ENCODE results near the gene SLC18A2.
A peak's percentile ranks its signal among the peaks of the same experiment; 100 is the strongest.

SLC18A2 gene

GRCh38 chr10:117239051-117239450, 1.9 kb upstream of the SLC18A2 start:
- no peak for TF ChIP-seq SUZ12 (IDR thresholded peaks at IDR 0.05; ENCODE audit: extremely low read depth, insufficient read depth, insufficient read length)
- no peak for TF ChIP-seq YY1 (IDR thresholded peaks at IDR 0.05; ENCODE audit: insufficient read depth, insufficient read length)
- Histone ChIP-seq H3K4me1 (ENCODE audit: insufficient read depth, insufficient read length) (peaks cover 4% of the 10 kb centered on the region), H3K36me3 (ENCODE audit: insufficient read depth, insufficient read length, low read length) (no peaks in the 10 kb centered on the region), H3K9ac (ENCODE audit: insufficient read length, low read depth) (no peak overlapping the region), H3K9me3 (ENCODE audit: insufficient read depth, low read length) (no peaks in the 10 kb centered on the region), H3K4me3 (ENCODE audit: insufficient read length, low read depth) (no peak overlapping the region), H3K27me3 (ENCODE audit: insufficient read depth, insufficient read length) (peaks cover 43% of the 10 kb centered on the region)
- DNase-seq (ENCODE audit: low read depth, low spot score) = no peak

- Histone ChIP-seq H3K36me3 (ENCODE audit: insufficient read depth, insufficient read length, low read length) (no peaks in the 10 kb centered on the region), H3K9ac (ENCODE audit: insufficient read length, low read depth) (no peak overlapping the region), H3K4me1 (ENCODE audit: insufficient read depth, insufficient read length) (peaks cover 4% of the 10 kb centered on the region), H3K9me3 (ENCODE audit: insufficient read depth, low read length) (no peaks in the 10 kb centered on the region), H3K27me3 (ENCODE audit: insufficient read depth, insufficient read length) (peaks cover 50% of the 10 kb centered on the region), H3K4me3 (ENCODE audit: insufficient read length, low read depth) (peak overlapping the region; percentile 43)
- no peak for TF ChIP-seq YY1 (IDR thresholded peaks at IDR 0.05; ENCODE audit: insufficient read depth, insufficient read length)
- no peak for TF ChIP-seq SUZ12 (IDR thresholded peaks at IDR 0.05; ENCODE audit: extremely low read depth, insufficient read depth, insufficient read length)
- no peak for TF ChIP-seq ZNF274 (IDR thresholded peaks at IDR 0.05; ENCODE audit: low read depth, low read length)
- no peak for DNase-seq (ENCODE audit: low read depth, low spot score)
These were observed 943 bp upstream of the SLC18A2 start for GRCh38 chr10:117239721-117240620.

GRCh38 chr10:117241541-117242462, 888 bp downstream of the SLC18A2 start:
- H3K36me3 ChIP-seq (ENCODE audit: insufficient read depth, insufficient read length, low read length) = no peaks in the 10 kb centered on the region
- no peak for TF ChIP-seq ZNF274 (IDR thresholded peaks at IDR 0.05; ENCODE audit: low read depth, low read length)
- TF ChIP-seq SUZ12 (IDR thresholded peaks at IDR 0.05; ENCODE audit: extremely low read depth, insufficient read depth, insufficient read length) = no peak
- TF ChIP-seq YY1 (IDR thresholded peaks at IDR 0.05; ENCODE audit: insufficient read depth, insufficient read length) = no peak
- DNase-seq (ENCODE audit: low read depth, low spot score) = no peak
- no peaks in the 10 kb centered on the region for H3K9me3 ChIP-seq (ENCODE audit: insufficient read depth, low read length)
- H3K4me1 ChIP-seq (ENCODE audit: insufficient read depth, insufficient read length) = peaks cover 4% of the 10 kb centered on the region
- peak overlapping the region; percentile 43 for H3K4me3 ChIP-seq (ENCODE audit: insufficient read length, low read depth)
- H3K27me3 ChIP-seq (ENCODE audit: insufficient read depth, insufficient read length) = peaks cover 50% of the 10 kb centered on the region
- H3K9ac ChIP-seq (ENCODE audit: insufficient read length, low read depth) = no peak overlapping the region

GRCh38 chr10:117242463-117242832, 1.5 kb downstream of the SLC18A2 start:
- Histone ChIP-seq H3K27me3 (ENCODE audit: insufficient read depth, insufficient read length) (peaks cover 50% of the 10 kb centered on the region), H3K4me3 (ENCODE audit: insufficient read length, low read depth) (no peak overlapping the region), H3K9me3 (ENCODE audit: insufficient read depth, low read length) (no peaks in the 10 kb centered on the region), H3K4me1 (ENCODE audit: insufficient read depth, insufficient read length) (peaks cover 4% of the 10 kb centered on the region), H3K9ac (ENCODE audit: insufficient read length, low read depth) (no peak overlapping the region), H3K36me3 (ENCODE audit: insufficient read depth, insufficient read length, low read length) (no peaks in the 10 kb centered on the region)
- DNase-seq (ENCODE audit: low read depth, low spot score) = no peak
- TF ChIP-seq YY1 (IDR thresholded peaks at IDR 0.05; ENCODE audit: insufficient read depth, insufficient read length) (no peak), SUZ12 (IDR thresholded peaks at IDR 0.05; ENCODE audit: extremely low read depth, insufficient read depth, insufficient read length) (no peak), ZNF274 (IDR thresholded peaks at IDR 0.05; ENCODE audit: low read depth, low read length) (no peak)

- DNase-seq (ENCODE audit: low read depth, low spot score) = no peak
- peaks cover 23% of the 10 kb centered on the region for H3K27me3 ChIP-seq (ENCODE audit: insufficient read depth, insufficient read length)
- H3K4me1 ChIP-seq (ENCODE audit: insufficient read depth, insufficient read length) = peaks cover 2% of the 10 kb centered on the region
- H3K9me3 ChIP-seq (ENCODE audit: insufficient read depth, low read length) = no peaks in the 10 kb centered on the region
- TF ChIP-seq YY1 (IDR thresholded peaks at IDR 0.05; ENCODE audit: insufficient read depth, insufficient read length) = no peak
- TF ChIP-seq ZNF274 (IDR thresholded peaks at IDR 0.05; ENCODE audit: low read depth, low read length) = no peak
- no peak for TF ChIP-seq SUZ12 (IDR thresholded peaks at IDR 0.05; ENCODE audit: extremely low read depth, insufficient read depth, insufficient read length)
- H3K9ac ChIP-seq (ENCODE audit: insufficient read length, low read depth) = no peak overlapping the region
- no peaks in the 10 kb centered on the region for H3K36me3 ChIP-seq (ENCODE audit: insufficient read depth, insufficient read length, low read length)
- no peak overlapping the region for H3K4me3 ChIP-seq (ENCODE audit: insufficient read length, low read depth)
These were observed 6.2 kb downstream of the SLC18A2 start for GRCh38 chr10:117246997-117247671.

- Histone ChIP-seq H3K9me3 (ENCODE audit: insufficient read depth, low read length) (no peaks in the 10 kb centered on the region), H3K4me1 (ENCODE audit: insufficient read depth, insufficient read length) (peaks cover 2% of the 10 kb centered on the region), H3K36me3 (ENCODE audit: insufficient read depth, insufficient read length, low read length) (no peaks in the 10 kb centered on the region), H3K4me3 (ENCODE audit: insufficient read length, low read depth) (no peak overlapping the region), H3K9ac (ENCODE audit: insufficient read length, low read depth) (no peak overlapping the region), H3K27me3 (ENCODE audit: insufficient read depth, insufficient read length) (peaks cover 8% of the 10 kb centered on the region)
- TF ChIP-seq ZNF274 (IDR thresholded peaks at IDR 0.05; ENCODE audit: low read depth, low read length) (no peak), YY1 (IDR thresholded peaks at IDR 0.05; ENCODE audit: insufficient read depth, insufficient read length) (no peak), SUZ12 (IDR thresholded peaks at IDR 0.05; ENCODE audit: extremely low read depth, insufficient read depth, insufficient read length) (no peak)
- no peak for DNase-seq (ENCODE audit: low read depth, low spot score)
These were observed 8.0 kb downstream of the SLC18A2 start for GRCh38 chr10:117248750-117249465.
